Prostate gland (tissue), 2 donors: Measurements from ENCODE around the gene CDK10. TPM values are rescaled to one million over a fixed set of nuclear protein-coding genes. Genes with fewer than 3 reads are reported as not detected.

ENCODE experiments used
- DNase-seq: peaks from one replicate; pipeline ENCODE4 v3.0.0-alpha.2; 2019; ENCODE audit warnings: low spot score
- H3K27ac ChIP-seq, 2 donors: fragments of 200-600 bp; sonication (generic); 2 replicates each; pipeline ENCODE4 v1.5.1; 2017 to 2019
- H3K27me3 ChIP-seq: fragments of 200-600 bp; sonication (generic); replicated peaks from 2 replicates; pipeline ENCODE4 v1.5.1; 2019; ENCODE audit not compliant: insufficient read depth
- H3K36me3 ChIP-seq, 2 donors: fragments of 200-600 bp; sonication (generic); 1 replicate in 1 of 2; 2 replicates in 1 of 2; pipeline versions ENCODE4 v1.5.1 to v1.8.1; 2017 to 2019
- H3K4me1 ChIP-seq: fragments of 200-600 bp; sonication (generic); replicated peaks from 2 replicates; pipeline ENCODE4 v1.5.1; 2019
- H3K4me3 ChIP-seq, 2 donors: fragments of 200-600 bp; sonication (generic); 2 replicates each; pipeline ENCODE4 v1.5.1; 2017 to 2019
- H3K9me3 ChIP-seq: fragments of 200-600 bp; sonication (generic); 2 replicates; pipeline ENCODE4 v1.5.1; 2017
- CTCF ChIP-seq, 4 experiments: fragments of 200-600 bp in 2 of 4; fragments of 450-650 bp in 2 of 4; sonication (generic) in 2 of 4; IDR thresholded peaks; 1 replicate in 3 of 4; 2 replicates in 1 of 4; pipeline ENCODE4 v1.5.1; 2016 to 2019; ENCODE audit warnings: antibody characterized with exemption in 4 of 4, mild to moderate bottlenecking in 2 of 4, moderate library complexity in 2 of 4
- POLR2A ChIP-seq: fragments of 450-650 bp; IDR thresholded peaks from one replicate; pipeline ENCODE4 v1.6.1; 2016; ENCODE audit warnings: antibody characterized with exemption, mild to moderate bottlenecking
- POLR2AphosphoS5 ChIP-seq: sonication (generic); formaldehyde crosslinking; IDR thresholded peaks from one replicate; pipeline ENCODE4 v1.6.1; 2017; ENCODE audit warnings: antibody characterized with exemption
- WGBS: methylation state at CpG from one replicate; pipeline ENCODE4 v1.1.5; 2018; 5-methylcytosine and 5-hydroxymethylcytosine counted together
- intact Hi-C: fragments of 100-400 bp; cut with DNase I; formaldehyde crosslinking; loops from one replicate; pipeline ENCODE4 v1.14.2; 2022
- total RNA-seq, 2 donors: library from RNA; depleted of rRNA; stranded (reverse); fragments of >200 nt; gene quantifications; one replicate each; pipeline ENCODE4 v1.1.0, GENCODE V29; 2016

Gene CDK10
- total RNA-seq, 2 donors from 2014 or later = 42.1 to 79.0 TPM

- Histone ChIP-seq H3K27ac (no peak overlapping the region), H3K36me3 (no peaks in the 10 kb centered on the region), H3K4me1 (peaks cover 5% of the 10 kb centered on the region), H3K9me3 (no peaks in the 10 kb centered on the region), H3K4me3 (no peak overlapping the region), H3K27me3 (no peaks in the 10 kb centered on the region)
- intact Hi-C loops = no loop called here
- no peak for DNase-seq
- TF ChIP-seq CTCF (IDR thresholded peaks at IDR 0.05) (no peak), POLR2AphosphoS5 (no peak), POLR2A (no peak)
- 91% methylated on average over 15 of the region's 15 CpGs for WGBS
Measured at GRCh38 chr16:89716493-89716892, 30.0 kb downstream of the CDK10 start.

- Histone ChIP-seq H3K36me3 (no peaks in the 10 kb centered on the region), H3K27ac (no peak overlapping the region), H3K9me3 (no peaks in the 10 kb centered on the region), H3K27me3 (no peaks in the 10 kb centered on the region), H3K4me3 (no peak overlapping the region), H3K4me1 (peaks cover 6% of the 10 kb centered on the region)
- DNase-seq = no peak
- intact Hi-C loops = no loop called here
- 86% methylated on average over 29 of the region's 29 CpGs for WGBS
- TF ChIP-seq POLR2A (no peak), CTCF (IDR thresholded peaks at IDR 0.05) (no peak), POLR2AphosphoS5 (no peak)
Measured at GRCh38 chr16:89716916-89717687, 30.6 kb downstream of the CDK10 start.

GRCh38 chr16:89717688-89718505 lies 31.4 kb downstream of the CDK10 start:
- H3K9me3 ChIP-seq = no peaks in the 10 kb centered on the region
- TF ChIP-seq POLR2AphosphoS5 (no peak), CTCF (IDR thresholded peaks at IDR 0.05) (no peak)
- H3K4me3 ChIP-seq = no peak overlapping the region
- 84% methylated on average over 24 of the region's 24 CpGs for WGBS
- DNase-seq = no peak
- H3K27ac ChIP-seq = no peak overlapping the region
- H3K4me1 ChIP-seq = peaks cover 14% of the 10 kb centered on the region
- intact Hi-C loops = no loop called here
- H3K27me3 ChIP-seq = no peaks in the 10 kb centered on the region
- H3K36me3 ChIP-seq = no peaks in the 10 kb centered on the region

GRCh38 chr16:89720551-89720812 lies 34.0 kb downstream of the CDK10 start:
- H3K4me1 ChIP-seq = peaks cover 17% of the 10 kb centered on the region

More at GRCh38 chr16:89720551-89720812, 34.0 kb downstream of the CDK10 start:
- 0% methylated on average over 19 of the region's 29 CpGs for WGBS
- DNase-seq = no peak
- H3K4me3 ChIP-seq = peak overlapping the region; percentile 72 to 97
- H3K27ac ChIP-seq = peak overlapping the region; percentile 91 to 98
- no peaks in the 10 kb centered on the region for H3K36me3 ChIP-seq
- no peaks in the 10 kb centered on the region for H3K27me3 ChIP-seq
- no peak for TF ChIP-seq POLR2AphosphoS5
- TF ChIP-seq CTCF (IDR thresholded peaks at IDR 0.05) = no peak
- TF ChIP-seq POLR2A = no peak
- no peaks in the 10 kb centered on the region for H3K9me3 ChIP-seq
- intact Hi-C loops = loop anchor here (5.0 kb wide), 1 partner anchor 152 kb away; the partner anchor contains the start of gene TCF25
